Suprapubic skin (tissue), 4 donors: Measurements from ENCODE around the gene RBBP8. TPM values are rescaled to one million over a fixed set of nuclear protein-coding genes. Genes with fewer than 3 reads are reported as not detected.

Source experiments
- DNase-seq, 2 donors: peaks; one replicate each; pipeline ENCODE4 v3.0.0-alpha.2; 2019; ENCODE audit warnings: low spot score in 2 of 2
- H3K27ac ChIP-seq: fragments of 200-600 bp; sonication (generic); one replicate; pipeline ENCODE4 v1.5.1; 2019
- H3K27me3 ChIP-seq: fragments of 200-600 bp; sonication (generic); one replicate; pipeline ENCODE4 v1.5.1; 2019
- H3K36me3 ChIP-seq: fragments of 200-600 bp; sonication (generic); one replicate; pipeline ENCODE4 v1.5.1; 2019
- H3K4me1 ChIP-seq: fragments of 200-600 bp; sonication (generic); one replicate; pipeline ENCODE4 v1.5.1; 2019
- H3K4me3 ChIP-seq: fragments of 200-600 bp; sonication (generic); one replicate; pipeline ENCODE4 v1.5.1; 2019; ENCODE audit warnings: mild to moderate bottlenecking
- H3K9me3 ChIP-seq: fragments of 200-600 bp; sonication (generic); one replicate; pipeline ENCODE4 v1.5.1; 2019
- CTCF ChIP-seq, 2 donors: fragments of 200-600 bp in 1 of 2; fragments of 450-650 bp in 1 of 2; sonication (generic) in 1 of 2; IDR thresholded peaks; one replicate each; pipeline ENCODE4 v1.5.1; 2016 to 2019; ENCODE audit warnings: antibody characterized with exemption in 2 of 2, mild to moderate bottlenecking in 1 of 2, moderate library complexity in 1 of 2
- EP300 ChIP-seq: sonication (generic); formaldehyde crosslinking; IDR thresholded peaks from one replicate; pipeline ENCODE4 v1.6.1; 2017; ENCODE audit warnings: antibody characterized with exemption
- POLR2A ChIP-seq, 2 donors: fragments of 450-650 bp; IDR thresholded peaks; one replicate each; pipeline ENCODE4 v1.6.1; 2017; ENCODE audit warnings: antibody characterized with exemption in 2 of 2, mild to moderate bottlenecking in 2 of 2, moderate library complexity in 2 of 2
- POLR2AphosphoS5 ChIP-seq, 3 donors: sonication (generic); formaldehyde crosslinking; IDR thresholded peaks; one replicate each; pipeline ENCODE4 v1.6.1; 2017; ENCODE audit warnings: antibody characterized with exemption in 3 of 3
- WGBS: methylation state at CpG from one replicate; pipeline ENCODE4 v1.1.5; 2018; 5-methylcytosine and 5-hydroxymethylcytosine counted together
- total RNA-seq, 4 donors: library from RNA; depleted of rRNA; stranded (reverse); fragments of >200 nt; gene quantifications; one replicate each; pipeline ENCODE4 v1.1.0, GENCODE V29; 2016

RBBP8 gene
- total RNA-seq, 4 donors from 2014 or later = 41.0 to 78.1 (median 67.0) TPM

GRCh38 chr18:23059541-23060465 lies 126.7 kb downstream of the RBBP8 start:
- no peaks in the 10 kb centered on the region for H3K9me3 ChIP-seq
- TF ChIP-seq CTCF (IDR thresholded peaks at IDR 0.05) = no peak
- TF ChIP-seq POLR2AphosphoS5 (IDR thresholded peaks at IDR 0.05) = no peak
- no peaks in the 10 kb centered on the region for H3K36me3 ChIP-seq
- 77% methylated on average over 9 of the region's 9 CpGs for WGBS
- DNase-seq = no peak
- H3K27ac ChIP-seq = no peak overlapping the region
- H3K4me3 ChIP-seq = no peak overlapping the region
- H3K27me3 ChIP-seq = no peaks in the 10 kb centered on the region
- H3K4me1 ChIP-seq = no peaks in the 10 kb centered on the region

- no peak for DNase-seq
- H3K27ac ChIP-seq = no peak overlapping the region
- H3K36me3 ChIP-seq = no peaks in the 10 kb centered on the region
- no peaks in the 10 kb centered on the region for H3K9me3 ChIP-seq
- no peaks in the 10 kb centered on the region for H3K27me3 ChIP-seq
- TF ChIP-seq CTCF (IDR thresholded peaks at IDR 0.05) = no peak
- no peak for TF ChIP-seq POLR2AphosphoS5 (IDR thresholded peaks at IDR 0.05)
- TF ChIP-seq EP300 = no peak
- TF ChIP-seq POLR2A (IDR thresholded peaks at IDR 0.05) = no peak
- no peak overlapping the region for H3K4me3 ChIP-seq
- no peaks in the 10 kb centered on the region for H3K4me1 ChIP-seq
- WGBS = 88% methylated on average over 1 of the region's 1 CpG
Measured at GRCh38 chr18:23062011-23062410, 128.9 kb downstream of the RBBP8 start.

GRCh38 chr18:23063502-23063901 lies 130.4 kb downstream of the RBBP8 start:
- H3K27ac ChIP-seq = no peak overlapping the region
- DNase-seq = no peak
- no peaks in the 10 kb centered on the region for H3K4me1 ChIP-seq
- no peaks in the 10 kb centered on the region for H3K36me3 ChIP-seq
- 96% methylated on average over 6 of the region's 6 CpGs for WGBS
- no peaks in the 10 kb centered on the region for H3K9me3 ChIP-seq
- H3K27me3 ChIP-seq = no peaks in the 10 kb centered on the region
- no peak overlapping the region for H3K4me3 ChIP-seq
- TF ChIP-seq EP300 (no peak), CTCF (IDR thresholded peaks at IDR 0.05) (no peak), POLR2AphosphoS5 (IDR thresholded peaks at IDR 0.05) (no peak), POLR2A (IDR thresholded peaks at IDR 0.05) (no peak)

GRCh38 chr18:23065234-23065806 lies 132.2 kb downstream of the RBBP8 start:
- no peaks in the 10 kb centered on the region for H3K36me3 ChIP-seq
- H3K4me1 ChIP-seq = no peaks in the 10 kb centered on the region
- WGBS = 91% methylated on average over 4 of the region's 4 CpGs
- no peak for DNase-seq
- H3K4me3 ChIP-seq = no peak overlapping the region
- H3K9me3 ChIP-seq = no peaks in the 10 kb centered on the region
- TF ChIP-seq POLR2AphosphoS5 (IDR thresholded peaks at IDR 0.05) = no peak
- no peak for TF ChIP-seq CTCF (IDR thresholded peaks at IDR 0.05)
- TF ChIP-seq POLR2A (IDR thresholded peaks at IDR 0.05) = no peak
- no peak for TF ChIP-seq EP300
- no peaks in the 10 kb centered on the region for H3K27me3 ChIP-seq
- no peak overlapping the region for H3K27ac ChIP-seq

- H3K9me3 ChIP-seq = no peaks in the 10 kb centered on the region
- 72% methylated on average over 7 of the region's 7 CpGs for WGBS
- no peak for DNase-seq
- no peaks in the 10 kb centered on the region for H3K27me3 ChIP-seq
- no peaks in the 10 kb centered on the region for H3K4me1 ChIP-seq
- H3K4me3 ChIP-seq = no peak overlapping the region
- TF ChIP-seq POLR2AphosphoS5 (IDR thresholded peaks at IDR 0.05) (no peak), POLR2A (IDR thresholded peaks at IDR 0.05) (no peak), EP300 (no peak), CTCF (IDR thresholded peaks at IDR 0.05) (no peak)
- no peak overlapping the region for H3K27ac ChIP-seq
- H3K36me3 ChIP-seq = no peaks in the 10 kb centered on the region
Measured at GRCh38 chr18:23066060-23066459, 132.9 kb downstream of the RBBP8 start.
